Calu3 (cell line): ENCODE measurements around the gene ECPAS. TPM values are rescaled to one million over a fixed set of nuclear protein-coding genes. Genes with fewer than 3 reads are reported as not detected.
A peak's percentile ranks its signal among the peaks of the same experiment; 100 is the strongest.

Experiments used
- BruUV-seq: library from RNA; stranded (reverse); fragments of 400-500 nt; replicated peaks from 2 replicates; lab custom pipeline; 2021; lab: Mats Ljungman, UMichigan
- CTCF ChIA-PET: fragments of 300-600 bp; sonication (Branson Sonifier 250); formaldehyde crosslinking; loops from one replicate; lab custom pipeline; 2022; ENCODE audit warnings: antibody characterized with exemption; lab: Charles Lee
- DNase-seq: peaks from one replicate; pipeline ENCODE4 v3.0.0; 2022
- H3K27ac Mint-ChIP-seq: one replicate; pipeline ENCODE4 v1.8.0; 2022; ENCODE audit warnings: mixed read lengths; ENCODE audit not compliant: unreplicated experiment
- H3K27me3 Mint-ChIP-seq: one replicate; pipeline ENCODE4 v1.8.0; 2022; ENCODE audit warnings: mixed read lengths; ENCODE audit not compliant: unreplicated experiment
- H3K36me3 Mint-ChIP-seq: one replicate; pipeline ENCODE4 v1.8.0; 2022; ENCODE audit warnings: mild to moderate bottlenecking, moderate library complexity, mixed read lengths; ENCODE audit not compliant: insufficient read depth, unreplicated experiment
- H3K4me1 Mint-ChIP-seq: one replicate; pipeline ENCODE4 v1.8.0; 2022; ENCODE audit warnings: mild to moderate bottlenecking, low read depth, mixed read lengths; ENCODE audit not compliant: unreplicated experiment
- H3K4me3 Mint-ChIP-seq: one replicate; pipeline ENCODE4 v1.8.0; 2022; ENCODE audit warnings: mild to moderate bottlenecking, low read depth, moderate library complexity, mixed read lengths; ENCODE audit not compliant: unreplicated experiment
- H3K9me3 Mint-ChIP-seq: one replicate; pipeline ENCODE4 v1.8.0; 2022; ENCODE audit warnings: low read depth, mixed read lengths; ENCODE audit not compliant: unreplicated experiment
- CTCF ChIP-seq: fragments of 200-600 bp; IDR thresholded peaks from one replicate; pipeline ENCODE4 v1.8.0; 2022; ENCODE audit warnings: antibody characterized with exemption; ENCODE audit not compliant: unreplicated experiment
- intact Hi-C: fragments of 100-400 bp; cut with micrococcal nuclease; formaldehyde crosslinking; loops from one replicate; pipeline ENCODE4 v1.10.0; 2022; ENCODE audit not compliant: unreplicated experiment
- total RNA-seq: library from RNA; stranded (reverse); gene quantifications from 2 replicates; pipeline ENCODE4 v1.2.3, GENCODE V29; 2022

Gene ECPAS
- total RNA-seq, 1 experiment from 2014 or later, result 57.8 TPM

GRCh38 chr9:111400564-111400898, 83.7 kb downstream of the ECPAS start:
- CTCF ChIA-PET, result interaction anchor here (0.6 kb wide), 1 partner anchor 678 kb away, joined by 8 read pairs; no protein-coding TSS in a partner anchor
- Mint-ChIP-seq H3K4me1 (no peaks in the 10 kb centered on the region), H3K27me3 (no peaks in the 10 kb centered on the region), H3K36me3 (peaks cover 19% of the 10 kb centered on the region), H3K9me3 (no peaks in the 10 kb centered on the region), H3K27ac (no peak overlapping the region), H3K4me3 (no peak overlapping the region)
- no peak for TF ChIP-seq CTCF
- BruUV-seq, result no TSS peak
- intact Hi-C loops, result loop anchor here (10.0 kb wide), 1 partner anchor 766 kb away; no protein-coding TSS in a partner anchor
- no peak for DNase-seq

GRCh38 chr9:111399772-111400563, 84.2 kb downstream of the ECPAS start:
- CTCF ChIA-PET, result interaction anchor here (0.6 kb wide), 1 partner anchor 678 kb away, joined by 8 read pairs; no protein-coding TSS in a partner anchor
- TF ChIP-seq CTCF, result peak; percentile 59

GRCh38 chr9:111399211-111399739, 84.9 kb downstream of the ECPAS start:
- no TSS peak for BruUV-seq
- intact Hi-C loops, result no loop called here
- Mint-ChIP-seq H3K4me3 (no peak overlapping the region), H3K4me1 (no peaks in the 10 kb centered on the region), H3K27ac (no peak overlapping the region), H3K9me3 (no peaks in the 10 kb centered on the region), H3K27me3 (no peaks in the 10 kb centered on the region), H3K36me3 (peaks cover 7% of the 10 kb centered on the region)
- TF ChIP-seq CTCF, result no peak
- CTCF ChIA-PET, result no interaction called here
- DNase-seq, result no peak

More at GRCh38 chr9:111399772-111400563, 84.2 kb downstream of the ECPAS start:
- Mint-ChIP-seq H3K9me3 (no peaks in the 10 kb centered on the region), H3K27me3 (no peaks in the 10 kb centered on the region), H3K4me3 (no peak overlapping the region), H3K4me1 (no peaks in the 10 kb centered on the region), H3K27ac (no peak overlapping the region), H3K36me3 (peaks cover 14% of the 10 kb centered on the region)
- intact Hi-C loops, result loop anchor here (10.0 kb wide), 1 partner anchor 765 kb away; no protein-coding TSS in a partner anchor
- no TSS peak for BruUV-seq
- peak; percentile 57 for DNase-seq

GRCh38 chr9:111393971-111394370, 90.2 kb downstream of the ECPAS start:
- Mint-ChIP-seq H3K36me3 (no peaks in the 10 kb centered on the region), H3K27ac (no peak overlapping the region), H3K4me3 (no peak overlapping the region), H3K4me1 (no peaks in the 10 kb centered on the region), H3K27me3 (no peaks in the 10 kb centered on the region), H3K9me3 (no peaks in the 10 kb centered on the region)
- DNase-seq, result no peak
- BruUV-seq, result no TSS peak
- TF ChIP-seq CTCF, result no peak
- CTCF ChIA-PET, result no interaction called here
- intact Hi-C loops, result no loop called here
